GM23338 (cell line): ENCODE data around the gene CATSPER3.

ENCODE experiments used
- EZH2 ChIP-seq: fragments of 200-600 bp; sonication (generic); IDR thresholded peaks from one replicate; pipeline ENCODE4 v1.8.0; 2017; ENCODE audit warnings: antibody characterized with exemption, mild to moderate bottlenecking, low read depth; ENCODE audit not compliant: unreplicated experiment
- TF ChIP-seq, protein P1 (sequence below), 2 experiments: fragments of 200-600 bp in 1 of 2; sonication (generic) in 1 of 2; conservative IDR thresholded peaks; 2 replicates each; pipeline versions ENCODE4 v1.5.1 to v1.6.1; 2016 to 2017; ENCODE audit warnings: antibody characterized with exemption in 2 of 2, low read depth in 2 of 2, mild to moderate bottlenecking in 2 of 2, moderate library complexity in 1 of 2

DNA sequence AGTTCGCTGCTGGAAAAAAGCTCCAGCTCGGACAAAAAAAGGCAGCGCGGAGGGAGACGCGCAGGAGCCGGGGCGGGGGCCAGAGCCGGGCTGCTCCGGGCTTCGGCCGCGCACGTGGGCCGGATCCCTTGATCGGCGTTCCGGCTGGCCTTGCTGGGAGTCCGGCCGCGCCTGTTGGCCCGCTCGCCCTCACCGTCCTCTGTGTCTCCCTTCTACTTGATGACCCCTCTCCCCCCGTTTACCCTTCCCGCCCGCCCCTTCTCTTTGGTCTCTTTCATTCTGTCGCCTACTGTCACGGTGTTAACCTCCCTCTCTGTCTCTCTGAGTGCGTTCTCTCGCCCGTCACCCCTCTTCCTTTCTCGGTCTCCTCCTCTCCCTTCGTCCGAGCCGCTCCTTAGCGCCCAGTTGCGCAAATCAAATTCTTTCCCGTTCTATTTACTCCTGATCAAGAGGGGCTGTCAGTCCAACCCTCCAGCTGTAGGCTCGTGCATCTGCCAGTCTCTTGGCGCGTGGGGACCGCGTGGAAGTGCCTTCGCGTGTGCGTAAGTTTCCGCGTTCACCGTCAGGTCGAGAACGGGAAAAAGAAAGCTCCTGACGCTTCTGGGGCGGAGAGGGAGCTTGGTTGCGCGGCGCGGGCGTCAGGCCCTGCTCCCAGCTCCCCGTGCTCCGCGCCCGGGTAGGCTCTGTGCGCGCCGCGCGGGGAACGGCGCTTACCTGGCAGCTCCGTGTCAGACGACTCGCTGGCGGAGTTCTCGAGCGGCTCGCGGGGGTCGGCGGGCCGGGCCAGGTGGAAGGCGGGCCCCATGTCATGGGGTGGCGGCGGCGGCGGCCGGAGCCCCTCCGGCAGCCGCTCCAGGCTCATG lies 65.5 kb downstream of the CATSPER3 start:
- TF ChIP-seq, protein P1, sequence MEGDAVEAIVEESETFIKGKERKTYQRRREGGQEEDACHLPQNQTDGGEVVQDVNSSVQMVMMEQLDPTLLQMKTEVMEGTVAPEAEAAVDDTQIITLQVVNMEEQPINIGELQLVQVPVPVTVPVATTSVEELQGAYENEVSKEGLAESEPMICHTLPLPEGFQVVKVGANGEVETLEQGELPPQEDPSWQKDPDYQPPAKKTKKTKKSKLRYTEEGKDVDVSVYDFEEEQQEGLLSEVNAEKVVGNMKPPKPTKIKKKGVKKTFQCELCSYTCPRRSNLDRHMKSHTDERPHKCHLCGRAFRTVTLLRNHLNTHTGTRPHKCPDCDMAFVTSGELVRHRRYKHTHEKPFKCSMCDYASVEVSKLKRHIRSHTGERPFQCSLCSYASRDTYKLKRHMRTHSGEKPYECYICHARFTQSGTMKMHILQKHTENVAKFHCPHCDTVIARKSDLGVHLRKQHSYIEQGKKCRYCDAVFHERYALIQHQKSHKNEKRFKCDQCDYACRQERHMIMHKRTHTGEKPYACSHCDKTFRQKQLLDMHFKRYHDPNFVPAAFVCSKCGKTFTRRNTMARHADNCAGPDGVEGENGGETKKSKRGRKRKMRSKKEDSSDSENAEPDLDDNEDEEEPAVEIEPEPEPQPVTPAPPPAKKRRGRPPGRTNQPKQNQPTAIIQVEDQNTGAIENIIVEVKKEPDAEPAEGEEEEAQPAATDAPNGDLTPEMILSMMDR (conservative IDR thresholded peaks at IDR 0.05; ENCODE audit: low read depth in 2 of 2), result no peak
- peak; percentile 100 for TF ChIP-seq EZH2
